ENCODE results near the gene CDH23.

DNA sequence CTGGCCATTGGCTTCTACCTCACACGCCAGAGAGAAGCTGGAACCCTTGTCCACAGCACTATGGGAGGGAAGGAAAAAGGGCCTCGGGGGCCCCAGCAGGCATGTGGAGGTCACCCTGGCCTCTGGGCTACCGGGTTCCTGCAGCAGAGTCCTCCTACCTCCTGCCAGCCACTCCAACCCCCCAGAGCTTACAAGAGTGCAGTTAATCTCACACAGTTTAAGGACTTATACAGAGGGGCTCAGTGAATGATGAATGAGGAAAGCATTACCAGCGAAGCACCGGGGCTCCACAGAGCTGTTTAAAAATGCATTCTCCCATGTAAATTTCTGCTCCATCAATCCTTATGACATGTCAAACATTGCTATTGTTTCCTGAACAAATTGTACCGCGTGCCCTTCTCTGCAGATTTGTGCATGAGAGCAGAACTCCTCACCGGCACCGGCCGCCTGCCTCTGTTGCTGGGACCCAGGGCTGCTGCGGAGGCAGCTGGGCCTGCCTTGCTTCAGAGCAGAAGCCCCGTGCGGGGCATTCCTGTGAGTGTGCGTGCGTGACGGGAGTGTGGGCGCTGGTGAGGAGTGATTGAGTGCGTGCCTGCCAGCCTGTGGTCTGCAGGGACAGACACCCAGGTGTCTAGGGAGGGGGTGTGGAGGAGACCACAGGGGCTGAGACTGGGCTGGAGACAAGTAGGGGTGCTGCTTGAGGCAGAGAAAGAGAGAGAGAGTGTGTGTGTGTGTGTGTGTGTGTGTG lies 270.1 kb downstream of the CDH23 start:
- TF ChIP-seq, protein P1, sequence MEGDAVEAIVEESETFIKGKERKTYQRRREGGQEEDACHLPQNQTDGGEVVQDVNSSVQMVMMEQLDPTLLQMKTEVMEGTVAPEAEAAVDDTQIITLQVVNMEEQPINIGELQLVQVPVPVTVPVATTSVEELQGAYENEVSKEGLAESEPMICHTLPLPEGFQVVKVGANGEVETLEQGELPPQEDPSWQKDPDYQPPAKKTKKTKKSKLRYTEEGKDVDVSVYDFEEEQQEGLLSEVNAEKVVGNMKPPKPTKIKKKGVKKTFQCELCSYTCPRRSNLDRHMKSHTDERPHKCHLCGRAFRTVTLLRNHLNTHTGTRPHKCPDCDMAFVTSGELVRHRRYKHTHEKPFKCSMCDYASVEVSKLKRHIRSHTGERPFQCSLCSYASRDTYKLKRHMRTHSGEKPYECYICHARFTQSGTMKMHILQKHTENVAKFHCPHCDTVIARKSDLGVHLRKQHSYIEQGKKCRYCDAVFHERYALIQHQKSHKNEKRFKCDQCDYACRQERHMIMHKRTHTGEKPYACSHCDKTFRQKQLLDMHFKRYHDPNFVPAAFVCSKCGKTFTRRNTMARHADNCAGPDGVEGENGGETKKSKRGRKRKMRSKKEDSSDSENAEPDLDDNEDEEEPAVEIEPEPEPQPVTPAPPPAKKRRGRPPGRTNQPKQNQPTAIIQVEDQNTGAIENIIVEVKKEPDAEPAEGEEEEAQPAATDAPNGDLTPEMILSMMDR (conservative IDR thresholded peaks at IDR 0.05; ENCODE audit: low read depth, low read length), result no peak
- TF ChIP-seq EZH2 (IDR thresholded peaks at IDR 0.05; ENCODE audit: low read length, unreplicated experiment), result no peak
